IPS-18c (cell line): ENCODE measurements around the gene PRKAR2B.
A peak's percentile ranks its signal among the peaks of the same experiment; 100 is the strongest.
"Not testable (repeated sequence)": the region's sequence is repeated elsewhere in the genome, so short reads cannot be mapped to it uniquely, and the experiment has no call there.

Source experiments
- H3K4me3 ChIP-seq: 2 replicates; pipeline ENCODE4 v1.7.0; 2013; ENCODE audit warnings: low read depth, mild to moderate bottlenecking, low read length, moderate library complexity; ENCODE audit not compliant: insufficient read depth
- H3K9me3 ChIP-seq: one replicate; pipeline ENCODE4 v1.6.1; 2013; ENCODE audit warnings: mild to moderate bottlenecking, low read length, moderate library complexity; ENCODE audit not compliant: control insufficient read depth, insufficient read depth

Gene PRKAR2B

GRCh38 chr7:107154826-107155225 is 110.3 kb downstream of the PRKAR2B start:
- Histone ChIP-seq H3K9me3 (no peaks in the 10 kb centered on the region), H3K4me3 (no peak overlapping the region)

DNA sequence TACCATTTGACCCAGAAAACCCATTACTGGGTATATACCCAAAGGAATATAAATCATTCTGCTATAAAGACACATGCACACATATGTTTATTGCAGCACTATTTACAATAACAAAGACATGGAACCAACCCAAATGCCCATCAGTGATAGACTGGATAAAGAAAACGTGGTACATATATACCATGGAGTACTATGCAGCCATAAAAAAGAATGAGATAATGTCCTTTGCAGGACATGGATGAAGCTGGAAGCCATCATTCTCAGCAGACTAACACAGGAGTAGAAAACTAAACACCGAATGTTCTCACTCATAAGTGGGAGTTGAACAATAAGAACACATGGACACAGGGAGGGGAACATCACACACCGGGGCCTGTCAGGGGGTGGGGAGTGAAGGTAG is 111.2 kb downstream of the PRKAR2B start:
- H3K4me3 ChIP-seq, H3K9me3 ChIP-seq: not testable (repeated sequence)

DNA sequence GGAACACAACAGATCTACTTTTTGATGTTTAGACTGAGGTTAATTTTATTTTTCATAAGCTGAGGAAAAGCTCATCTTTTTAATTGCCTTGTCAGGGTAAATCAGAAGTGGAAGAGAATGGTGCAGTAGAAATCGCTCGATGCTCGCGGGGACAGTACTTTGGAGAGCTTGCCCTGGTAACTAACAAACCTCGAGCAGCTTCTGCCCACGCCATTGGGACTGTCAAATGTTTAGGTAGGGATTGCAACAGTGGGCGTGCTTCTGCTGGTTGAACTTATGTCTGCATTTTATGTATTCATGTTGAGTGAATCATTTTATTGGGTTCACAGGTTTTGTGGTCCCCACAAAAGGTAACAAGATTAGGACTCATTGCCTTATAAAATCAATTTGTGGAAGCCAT is 112.6 kb downstream of the PRKAR2B start:
- Histone ChIP-seq H3K4me3 (no peak overlapping the region), H3K9me3 (no peaks in the 10 kb centered on the region)

GRCh38 chr7:107158028-107158427 is 113.5 kb downstream of the PRKAR2B start:
- no peaks in the 10 kb centered on the region for H3K9me3 ChIP-seq
- H3K4me3 ChIP-seq, result no peak overlapping the region

- H3K4me3 ChIP-seq, result no peak overlapping the region
- H3K9me3 ChIP-seq, result no peaks in the 10 kb centered on the region
Observed at GRCh38 chr7:107160389-107160788, 115.9 kb downstream of the PRKAR2B start.

- Histone ChIP-seq H3K9me3 (no peaks in the 10 kb centered on the region), H3K4me3 (no peak overlapping the region)
Observed at GRCh38 chr7:107161415-107161814, 116.9 kb downstream of the PRKAR2B start.

GRCh38 chr7:107162475-107162874 is 118.0 kb downstream of the PRKAR2B start:
- Histone ChIP-seq H3K9me3 (no peaks in the 10 kb centered on the region), H3K4me3 (no peak overlapping the region)

GRCh38 chr7:107164092-107164491 is 119.6 kb downstream of the PRKAR2B start:
- Histone ChIP-seq H3K9me3 (no peaks in the 10 kb centered on the region), H3K4me3 (no peak overlapping the region)

GRCh38 chr7:107165341-107165740 is 120.8 kb downstream of the PRKAR2B start:
- Histone ChIP-seq H3K4me3 (no peak overlapping the region), H3K9me3 (no peaks in the 10 kb centered on the region)

DNA sequence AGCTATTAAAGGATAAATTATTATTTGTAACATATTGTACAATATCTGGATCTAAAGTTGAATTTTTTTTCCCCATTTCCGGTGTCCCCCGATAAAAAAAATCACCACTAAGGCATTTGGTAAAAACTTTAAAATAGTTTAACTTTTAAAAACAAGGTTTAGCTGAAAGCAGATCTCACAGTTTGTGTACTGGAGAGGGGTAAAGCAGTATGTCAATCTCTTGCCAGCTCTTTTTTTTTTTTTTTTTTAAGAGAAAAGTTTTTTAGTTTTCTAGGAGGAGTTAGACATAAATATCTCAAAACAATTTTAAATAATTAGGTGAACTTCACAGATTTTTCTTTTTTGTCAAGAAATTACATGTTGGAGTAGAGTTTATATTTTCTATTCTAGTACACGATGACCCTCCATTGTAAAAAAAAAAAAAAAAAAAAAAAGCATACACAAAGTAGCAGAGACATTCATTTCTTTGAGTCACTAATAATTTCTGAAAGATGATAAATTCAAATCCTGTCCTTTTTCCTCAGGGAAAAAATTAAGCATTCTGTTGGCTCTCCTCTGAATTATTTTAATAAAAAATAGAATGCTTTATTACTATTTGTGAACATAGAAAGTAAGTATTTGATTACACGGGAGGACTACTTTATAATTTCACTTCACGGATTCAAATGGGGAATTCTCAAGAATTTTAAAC is 122.4 kb downstream of the PRKAR2B start:
- H3K4me3 ChIP-seq, result no peak overlapping the region; the same call in 1 of the 2 replicates
- H3K9me3 ChIP-seq, result no peaks in the 10 kb centered on the region

- H3K9me3 ChIP-seq, result no peaks in the 10 kb centered on the region
- H3K4me3 ChIP-seq, result peak overlapping the region; percentile 82
Observed at GRCh38 chr7:107167483-107168232, 123.2 kb downstream of the PRKAR2B start.

DNA sequence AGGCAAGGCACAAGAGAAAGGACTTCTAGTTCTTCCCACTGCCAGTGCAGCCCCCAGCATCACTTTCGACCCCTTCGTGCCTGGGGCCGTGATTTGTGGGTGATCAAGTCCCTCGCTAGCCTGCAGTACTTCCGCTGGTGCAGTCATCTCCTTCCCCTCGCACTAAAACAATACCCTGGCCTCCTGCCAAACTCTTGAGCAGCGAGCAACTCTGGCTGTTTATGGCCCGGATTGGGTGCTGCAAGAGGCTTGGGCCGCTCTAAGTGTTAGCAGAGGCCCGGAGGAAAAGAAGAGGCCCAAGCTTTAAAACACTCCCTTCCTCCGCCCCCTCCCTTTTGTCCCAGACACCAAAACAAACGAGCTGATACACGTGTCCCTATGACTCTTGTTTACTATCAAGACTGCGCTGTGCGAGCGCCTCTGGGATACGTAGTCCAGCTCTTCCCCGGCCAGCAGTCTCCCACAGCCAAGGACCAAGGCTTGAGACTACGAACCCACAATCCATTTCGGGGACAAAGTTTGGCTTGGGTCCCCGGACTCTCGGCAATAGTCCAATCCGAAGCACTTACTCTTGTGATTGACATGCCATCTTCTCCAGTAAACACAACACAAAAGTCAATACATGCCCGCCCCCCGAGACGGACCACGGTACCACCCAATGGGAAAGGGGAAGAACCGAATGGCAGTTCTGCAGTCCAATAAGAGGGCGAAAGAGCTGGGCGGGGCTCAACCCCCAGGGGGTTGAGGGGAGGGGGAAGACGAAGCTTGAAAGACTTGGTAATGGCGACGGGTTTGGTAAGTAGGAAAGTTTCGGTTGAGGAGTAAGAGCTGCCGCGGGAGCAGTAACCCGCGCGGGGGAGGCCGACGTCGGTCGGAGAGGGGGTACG is 124.0 kb downstream of the PRKAR2B start, which contains the start of gene HBP1:
HBP1 (plus strand) TSS at position 771 of the 887 bp plus-strand sequence. CDS start 10,891 bp downstream, outside the sequence.
- Histone ChIP-seq H3K4me3 (peak within 1 kb of the TSS; percentile 90), H3K9me3 (no peaks in the 10 kb centered on the region)

GRCh38 chr7:107169120-107170050 is 124.9 kb downstream of the PRKAR2B start:
- peak overlapping the region; percentile 90 for H3K4me3 ChIP-seq

GRCh38 chr7:107170051-107170915 is 125.8 kb downstream of the PRKAR2B start:
- peak overlapping the region; percentile 81 for H3K4me3 ChIP-seq
- H3K9me3 ChIP-seq, result no peaks in the 10 kb centered on the region

More at GRCh38 chr7:107169120-107170050, 124.9 kb downstream of the PRKAR2B start:
- no peaks in the 10 kb centered on the region for H3K9me3 ChIP-seq

- H3K4me3 ChIP-seq, result no peak overlapping the region
- no peaks in the 10 kb centered on the region for H3K9me3 ChIP-seq
Observed at GRCh38 chr7:107171496-107171895, 127.0 kb downstream of the PRKAR2B start.
